HG03025 (cell line): ENCODE data around the gene ZNF117.
"Not testable (repeated sequence)": the region's sequence is repeated elsewhere in the genome, so short reads cannot be mapped to it uniquely, and the experiment has no call there.

Experiments used
- ATAC-seq: cut with Tn5 transposase; IDR thresholded peaks from one replicate; pipeline ENCODE4 v1.9.1; 2021; ENCODE audit warnings: mild to moderate bottlenecking, moderate library complexity; ENCODE audit not compliant: unreplicated experiment, low FRiP score

The ZNF117 gene

DNA sequence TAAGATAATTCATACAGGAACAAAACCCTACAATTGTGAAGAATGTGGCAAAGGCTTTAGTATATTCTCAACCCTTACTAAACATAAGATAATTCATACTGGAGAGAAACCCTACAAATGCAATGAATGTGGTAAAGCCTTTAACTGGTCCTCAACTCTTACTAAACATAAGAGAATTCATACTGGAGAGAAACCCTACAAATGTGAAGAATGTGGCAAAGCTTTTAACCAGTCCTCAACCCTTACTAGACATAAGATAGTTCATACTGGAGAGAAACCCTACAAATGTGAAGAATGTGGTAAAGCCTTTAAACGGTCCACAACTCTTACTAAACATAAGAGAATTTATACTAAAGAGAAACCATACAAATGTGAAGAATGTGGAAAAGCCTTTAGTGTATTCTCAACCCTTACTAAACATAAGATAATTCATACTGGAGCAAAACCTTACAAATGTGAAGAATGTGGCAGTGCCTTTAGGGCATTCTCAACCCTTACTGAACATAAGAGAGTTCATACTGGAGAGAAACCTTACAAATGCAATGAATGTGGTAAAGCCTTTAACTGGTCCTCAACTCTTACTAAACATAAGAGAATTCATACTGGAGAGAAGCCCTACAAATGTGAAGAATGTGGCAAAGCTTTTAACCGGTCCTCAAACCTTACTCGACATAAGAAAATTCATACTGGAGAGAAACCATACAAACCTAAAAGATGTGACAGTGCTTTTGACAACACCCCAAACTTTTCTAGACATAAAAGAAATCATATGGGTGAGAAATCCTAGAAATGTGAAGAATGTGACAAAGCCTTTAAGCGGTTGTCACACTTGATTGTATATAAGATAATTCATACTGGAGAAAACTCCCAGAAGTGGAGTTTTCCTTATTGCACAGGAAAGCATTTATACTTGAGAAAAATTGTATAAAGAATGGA, 62.3 kb downstream of the ZNF117 start:
- not testable (repeated sequence) for ATAC-seq
